ENCODE data around the gene CFAP99. TPM values are rescaled to one million over a fixed set of nuclear protein-coding genes. Genes with fewer than 3 reads are reported as not detected.

The CFAP99 gene
- total and polyA plus RNA-seq, 8 donors = 0.41 to 2.6 (median 1.4) TPM

GRCh38 chr4:2387829-2388228 lies 30.9 kb upstream of the CFAP99 start:
- peaks cover 0 to 37% of the 10 kb centered on the region in 2 donors for H3K27me3 ChIP-seq
- H3K27ac ChIP-seq = no peak overlapping the region
- TF ChIP-seq CTCF (IDR thresholded peaks at IDR 0.05) = no peak
- H3K4me1 ChIP-seq = no peaks in the 10 kb centered on the region
- H3K36me3 ChIP-seq = no peaks in the 10 kb centered on the region
- DNase-seq (no peak), ATAC-seq (no peak)
- H3K4me3 ChIP-seq = no peak overlapping the region
- intact Hi-C loops (cut with DNase I) = no loop called here
- H3K9me3 ChIP-seq = no peaks in the 10 kb centered on the region

- Histone ChIP-seq H3K27me3 (peaks cover 0 to 45% of the 10 kb centered on the region in 2 donors), H3K4me3 (no peak overlapping the region), H3K9me3 (no peaks in the 10 kb centered on the region), H3K27ac (no peak overlapping the region), H3K4me1 (peaks cover under 1 to 3% of the 10 kb centered on the region in 2 donors), H3K36me3 (no peaks in the 10 kb centered on the region)
- ATAC-seq (peak; percentile 20), DNase-seq (peak in 1 of 4 donors; percentile 36)
- TF ChIP-seq CTCF (IDR thresholded peaks at IDR 0.05) = no peak
- intact Hi-C loops (cut with DNase I) = no loop called here
Observed at GRCh38 chr4:2388429-2389182, 30.1 kb upstream of the CFAP99 start.

GRCh38 chr4:2389691-2390090 lies 29.1 kb upstream of the CFAP99 start:
- H3K4me3 ChIP-seq = no peak overlapping the region
- intact Hi-C loops (cut with DNase I) = no loop called here
- peaks cover 5 to 6% of the 10 kb centered on the region in 2 donors for H3K4me1 ChIP-seq
- H3K36me3 ChIP-seq = no peaks in the 10 kb centered on the region
- TF ChIP-seq CTCF (IDR thresholded peaks at IDR 0.05) = no peak
- no peak for DNase-seq
- ATAC-seq = no peak
- H3K27me3 ChIP-seq = peaks cover 0 to 52% of the 10 kb centered on the region in 2 donors
- no peaks in the 10 kb centered on the region for H3K9me3 ChIP-seq
- H3K27ac ChIP-seq = no peak overlapping the region

- DNase-seq (no peak), ATAC-seq (no peak)
- H3K27me3 ChIP-seq = peaks cover 0 to 52% of the 10 kb centered on the region in 2 donors
- TF ChIP-seq CTCF (IDR thresholded peaks at IDR 0.05) = no peak
- H3K27ac ChIP-seq = no peak overlapping the region
- no peak overlapping the region for H3K4me3 ChIP-seq
- no peaks in the 10 kb centered on the region for H3K9me3 ChIP-seq
- H3K4me1 ChIP-seq = peaks cover 5 to 6% of the 10 kb centered on the region in 2 donors
- H3K36me3 ChIP-seq = no peaks in the 10 kb centered on the region
- intact Hi-C loops (cut with DNase I) = no loop called here
Observed at GRCh38 chr4:2390146-2390545, 28.6 kb upstream of the CFAP99 start.

GRCh38 chr4:2390784-2391421 lies 27.9 kb upstream of the CFAP99 start:
- H3K27me3 ChIP-seq = peaks cover 0 to 52% of the 10 kb centered on the region in 2 donors
- DNase-seq (peak in 1 of 4 donors; percentile 52), ATAC-seq (no peak)
- H3K27ac ChIP-seq = no peak overlapping the region
- intact Hi-C loops (cut with DNase I) = no loop called here
- peaks cover 5 to 6% of the 10 kb centered on the region in 2 donors for H3K4me1 ChIP-seq
- H3K36me3 ChIP-seq = no peaks in the 10 kb centered on the region
- H3K9me3 ChIP-seq = no peaks in the 10 kb centered on the region
- no peak for TF ChIP-seq CTCF (IDR thresholded peaks at IDR 0.05)
- no peak overlapping the region for H3K4me3 ChIP-seq
